ENCODE data around the gene RWDD4. TPM values are rescaled to one million over a fixed set of nuclear protein-coding genes. Genes with fewer than 3 reads are reported as not detected.

The RWDD4 gene
- total RNA-seq, 2 experiments from 2014 or later, result 20.4 to 26.4 TPM

DNA sequence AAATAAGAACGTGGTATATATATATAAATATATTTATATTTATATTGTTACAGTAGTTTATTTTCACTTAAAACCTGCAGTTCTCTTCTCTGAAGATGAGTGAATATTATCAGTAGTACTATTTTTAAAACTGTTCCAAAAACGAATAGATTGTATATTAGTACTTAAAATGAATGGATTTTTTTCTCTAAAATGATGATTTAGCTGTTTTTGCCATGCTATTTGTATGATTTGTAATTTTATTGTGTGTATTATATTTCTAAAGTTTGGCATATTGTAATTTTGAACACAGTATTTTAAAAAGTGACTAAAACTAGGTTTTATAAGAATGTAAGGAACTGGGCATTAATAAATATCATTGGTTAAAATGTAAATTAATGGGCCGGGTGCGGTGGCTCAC, 22.1 kb upstream of the RWDD4 start:
- Histone ChIP-seq H2AFZ (ENCODE audit: low read length) (no peak overlapping the region), H3K27ac (ENCODE audit: low read depth, low read length, poor library complexity, severe bottlenecking) (no peak overlapping the region), H3K4me3 (ENCODE audit: low read depth, low read length, poor library complexity, severe bottlenecking) (no peak overlapping the region), H3K4me1 (ENCODE audit: insufficient read depth, low read length, poor library complexity, severe bottlenecking) (no peaks in the 10 kb centered on the region), H3K9me3 (ENCODE audit: low read length) (no peaks in the 10 kb centered on the region), H3K36me3 (ENCODE audit: insufficient read depth, low read length) (peaks cover 90% of the 10 kb centered on the region), H3K79me2 (ENCODE audit: insufficient read depth, low read depth, low read length) (no peaks in the 10 kb centered on the region), H4K20me1 (ENCODE audit: insufficient read depth, low read length) (no peaks in the 10 kb centered on the region), H3K4me2 (ENCODE audit: low read length) (no peak overlapping the region), H3K9me2 (ENCODE audit: insufficient read depth, low read length) (no peaks in the 10 kb centered on the region)
- TF ChIP-seq EZH2phosphoT487 (IDR thresholded peaks at IDR 0.05; ENCODE audit: borderline replicate concordance, low read depth, low read length) (no peak), CTCF (conservative IDR thresholded peaks at IDR 0.05; ENCODE audit: low read length) (no peak)
- ChIA-PET CTCF (ENCODE audit: unreplicated experiment) (no interaction called here), POLR2A (interaction anchor here (0.7 to 1.4 kb wide), 3 partner anchors 10 to 25 kb away, joined by 3 to 5 read pairs (median 3); no protein-coding TSS in a partner anchor)
- intact Hi-C loops (cut with micrococcal nuclease; ENCODE audit: unreplicated experiment), result no loop called here
- no TSS peak for BruUV-seq (replicated peaks)
- DNase-seq (ENCODE audit: low spot score), result no peak

DNA sequence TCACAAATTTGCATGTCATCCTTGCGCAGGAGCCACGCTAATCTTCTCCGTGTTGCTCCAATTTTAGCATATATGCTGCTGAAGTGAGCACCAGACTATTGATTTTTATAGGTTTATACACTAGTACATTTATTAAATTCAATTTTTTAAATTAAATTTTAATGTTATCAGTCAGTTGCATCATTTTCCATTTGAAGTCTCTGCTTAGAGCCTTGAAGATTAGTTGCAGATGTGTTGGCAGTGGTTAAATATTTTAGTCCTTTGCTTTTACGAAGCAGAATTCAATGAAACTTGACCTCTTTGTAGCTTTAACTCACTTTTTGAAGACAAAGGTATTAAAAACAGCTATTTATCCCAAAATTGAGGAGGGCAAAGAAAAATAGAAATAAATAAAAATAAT, 16.6 kb upstream of the RWDD4 start:
- peaks cover 70% of the 10 kb centered on the region for H3K36me3 ChIP-seq (ENCODE audit: insufficient read depth, low read length)
- intact Hi-C loops (cut with micrococcal nuclease; ENCODE audit: unreplicated experiment), result no loop called here
- H3K4me1 ChIP-seq (ENCODE audit: insufficient read depth, low read length, poor library complexity, severe bottlenecking), result no peaks in the 10 kb centered on the region
- H3K4me2 ChIP-seq (ENCODE audit: low read length), result no peak overlapping the region
- TF ChIP-seq EZH2phosphoT487 (IDR thresholded peaks at IDR 0.05; ENCODE audit: borderline replicate concordance, low read depth, low read length) (no peak), CTCF (conservative IDR thresholded peaks at IDR 0.05; ENCODE audit: low read length) (no peak)
- H3K9me3 ChIP-seq (ENCODE audit: low read length), result no peaks in the 10 kb centered on the region
- no peak overlapping the region for H3K4me3 ChIP-seq (ENCODE audit: low read depth, low read length, poor library complexity, severe bottlenecking)
- no peak overlapping the region for H2AFZ ChIP-seq (ENCODE audit: low read length)
- POLR2A ChIA-PET, result interaction anchor here (0.6 to 1.2 kb wide), 4 partner anchors 10 to 157 kb away, joined by 3 to 5 read pairs (median 4); partner anchors contain the start of genes RWDD4 and TRAPPC11
- no peaks in the 10 kb centered on the region for H3K79me2 ChIP-seq (ENCODE audit: insufficient read depth, low read depth, low read length)
- no peak for DNase-seq (ENCODE audit: low spot score)
- CTCF ChIA-PET (ENCODE audit: unreplicated experiment), result no interaction called here
- H3K27ac ChIP-seq (ENCODE audit: low read depth, low read length, poor library complexity, severe bottlenecking), result no peak overlapping the region
- H4K20me1 ChIP-seq (ENCODE audit: insufficient read depth, low read length), result no peaks in the 10 kb centered on the region
- no peaks in the 10 kb centered on the region for H3K9me2 ChIP-seq (ENCODE audit: insufficient read depth, low read length)
- no TSS peak for BruUV-seq (replicated peaks)

GRCh38 chr4:183674153-183674552, 15.2 kb upstream of the RWDD4 start:
- no peaks in the 10 kb centered on the region for H3K9me2 ChIP-seq (ENCODE audit: insufficient read depth, low read length)
- BruUV-seq (replicated peaks), result no TSS peak
- no peak overlapping the region for H2AFZ ChIP-seq (ENCODE audit: low read length)
- H3K27ac ChIP-seq (ENCODE audit: low read depth, low read length, poor library complexity, severe bottlenecking), result no peak overlapping the region
- intact Hi-C loops (cut with micrococcal nuclease; ENCODE audit: unreplicated experiment), result no loop called here
- ChIA-PET POLR2A (interaction anchor here (0.7 to 1.4 kb wide), 4 partner anchors 8 to 230 kb away, joined by 3 to 5 read pairs (median 3); no protein-coding TSS in a partner anchor), CTCF (ENCODE audit: unreplicated experiment) (no interaction called here)
- no peak overlapping the region for H3K4me2 ChIP-seq (ENCODE audit: low read length)
- TF ChIP-seq EZH2phosphoT487 (IDR thresholded peaks at IDR 0.05; ENCODE audit: borderline replicate concordance, low read depth, low read length) (no peak), CTCF (conservative IDR thresholded peaks at IDR 0.05; ENCODE audit: low read length) (no peak)
- no peaks in the 10 kb centered on the region for H3K79me2 ChIP-seq (ENCODE audit: insufficient read depth, low read depth, low read length)
- no peaks in the 10 kb centered on the region for H4K20me1 ChIP-seq (ENCODE audit: insufficient read depth, low read length)
- no peak overlapping the region for H3K4me3 ChIP-seq (ENCODE audit: low read depth, low read length, poor library complexity, severe bottlenecking)
- peaks cover 68% of the 10 kb centered on the region for H3K36me3 ChIP-seq (ENCODE audit: insufficient read depth, low read length)
- H3K4me1 ChIP-seq (ENCODE audit: insufficient read depth, low read length, poor library complexity, severe bottlenecking), result no peaks in the 10 kb centered on the region
- DNase-seq (ENCODE audit: low spot score), result no peak
- H3K9me3 ChIP-seq (ENCODE audit: low read length), result no peaks in the 10 kb centered on the region
